ENCODE results near the gene RUFY1. TPM values are rescaled to one million over a fixed set of nuclear protein-coding genes. Genes with fewer than 3 reads are reported as not detected.
"Not testable (repeated sequence)": the region's sequence is repeated elsewhere in the genome, so short reads cannot be mapped to it uniquely, and the experiment has no call there.

RUFY1 gene
- polyA plus RNA-seq, 1 donor (not counting 4 experiments of a cell fraction or from before 2014, with no cell fraction given), result 25.2 TPM

- H4K20me1 ChIP-seq (ENCODE audit: control insufficient read depth, extremely low read depth, insufficient read depth, low read length); H3K4me3 ChIP-seq (ENCODE audit: control insufficient read depth in 2 of 3, extremely low read depth in 1 of 3, insufficient read depth in 2 of 3, low read depth in 1 of 3, low read length in 3 of 3); H3K79me2 ChIP-seq (ENCODE audit: control insufficient read depth, insufficient read depth, low read length); H3K9ac ChIP-seq (ENCODE audit: control insufficient read depth, extremely low read depth, insufficient read depth, low read length); H3K27me3 ChIP-seq (ENCODE audit: control insufficient read depth, extremely low read depth, insufficient read depth, low read length); H3K36me3 ChIP-seq (ENCODE audit: control insufficient read depth in 2 of 2, extremely low read depth in 1 of 2, insufficient read depth in 2 of 2, low read length in 2 of 2); H2AFZ ChIP-seq (ENCODE audit: control insufficient read depth, low read length); dilution Hi-C loops (cut with MboI; ENCODE audit: extremely low pct_ligation_motif_present, low sequenced_read_pairs); FAIRE-seq; H3K27ac ChIP-seq (ENCODE audit: control insufficient read depth, insufficient read depth, low read length); H3K9me1 ChIP-seq (ENCODE audit: control insufficient read depth, extremely low read depth, insufficient read depth, low read length); DNase-seq (ENCODE audit: low read depth, low spot score); H3K9me3 ChIP-seq (ENCODE audit: control insufficient read depth, low read depth, low read length); H3K4me1 ChIP-seq (ENCODE audit: control insufficient read depth, extremely low read depth, insufficient read depth, low read length); H3K4me2 ChIP-seq (ENCODE audit: control insufficient read depth, extremely low read depth, insufficient read depth, low read depth, low read length): not testable (repeated sequence)
These were observed 28.2 kb upstream of the RUFY1 start for GRCh38 chr5:179522107-179522506.

- TF ChIP-seq, protein P1, sequence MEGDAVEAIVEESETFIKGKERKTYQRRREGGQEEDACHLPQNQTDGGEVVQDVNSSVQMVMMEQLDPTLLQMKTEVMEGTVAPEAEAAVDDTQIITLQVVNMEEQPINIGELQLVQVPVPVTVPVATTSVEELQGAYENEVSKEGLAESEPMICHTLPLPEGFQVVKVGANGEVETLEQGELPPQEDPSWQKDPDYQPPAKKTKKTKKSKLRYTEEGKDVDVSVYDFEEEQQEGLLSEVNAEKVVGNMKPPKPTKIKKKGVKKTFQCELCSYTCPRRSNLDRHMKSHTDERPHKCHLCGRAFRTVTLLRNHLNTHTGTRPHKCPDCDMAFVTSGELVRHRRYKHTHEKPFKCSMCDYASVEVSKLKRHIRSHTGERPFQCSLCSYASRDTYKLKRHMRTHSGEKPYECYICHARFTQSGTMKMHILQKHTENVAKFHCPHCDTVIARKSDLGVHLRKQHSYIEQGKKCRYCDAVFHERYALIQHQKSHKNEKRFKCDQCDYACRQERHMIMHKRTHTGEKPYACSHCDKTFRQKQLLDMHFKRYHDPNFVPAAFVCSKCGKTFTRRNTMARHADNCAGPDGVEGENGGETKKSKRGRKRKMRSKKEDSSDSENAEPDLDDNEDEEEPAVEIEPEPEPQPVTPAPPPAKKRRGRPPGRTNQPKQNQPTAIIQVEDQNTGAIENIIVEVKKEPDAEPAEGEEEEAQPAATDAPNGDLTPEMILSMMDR (optimal IDR thresholded peaks at IDR 0.05 in 1 of 3, IDR thresholded peaks at IDR 0.05 in 1 of 3, conservative IDR thresholded peaks at IDR 0.05 in 1 of 3; ENCODE audit: extremely low read depth in 1 of 3, insufficient read depth in 2 of 3, low read length in 3 of 3), result no peak
- no peak for TF ChIP-seq EZH2 (IDR thresholded peaks at IDR 0.05; ENCODE audit: low read length)
- H3K27ac ChIP-seq (ENCODE audit: control insufficient read depth, insufficient read depth, low read length), result no peak overlapping the region
- dilution Hi-C loops (cut with MboI; ENCODE audit: extremely low pct_ligation_motif_present, low sequenced_read_pairs), result no loop called here
- H3K27me3 ChIP-seq (ENCODE audit: control insufficient read depth, extremely low read depth, insufficient read depth, low read length), result no peaks in the 10 kb centered on the region
- FAIRE-seq (no peak), DNase-seq (ENCODE audit: low read depth, low spot score) (no peak)
- H2AFZ ChIP-seq (ENCODE audit: control insufficient read depth, low read length), result no peak overlapping the region
- no peak overlapping the region for H3K9ac ChIP-seq (ENCODE audit: control insufficient read depth, extremely low read depth, insufficient read depth, low read length)
- no peaks in the 10 kb centered on the region for H3K79me2 ChIP-seq (ENCODE audit: control insufficient read depth, insufficient read depth, low read length)
- H3K4me3 ChIP-seq (ENCODE audit: control insufficient read depth in 2 of 3, extremely low read depth in 1 of 3, insufficient read depth in 2 of 3, low read depth in 1 of 3, low read length in 3 of 3), result no peak overlapping the region
- H3K4me2 ChIP-seq (ENCODE audit: control insufficient read depth, extremely low read depth, insufficient read depth, low read depth, low read length), result no peak overlapping the region
- H3K9me1 ChIP-seq (ENCODE audit: control insufficient read depth, extremely low read depth, insufficient read depth, low read length), result no peaks in the 10 kb centered on the region
- H4K20me1 ChIP-seq (ENCODE audit: control insufficient read depth, extremely low read depth, insufficient read depth, low read length), result no peaks in the 10 kb centered on the region
- no peaks in the 10 kb centered on the region for H3K4me1 ChIP-seq (ENCODE audit: control insufficient read depth, extremely low read depth, insufficient read depth, low read length)
- no peaks in the 10 kb centered on the region for H3K36me3 ChIP-seq (ENCODE audit: control insufficient read depth in 2 of 2, extremely low read depth in 1 of 2, insufficient read depth in 2 of 2, low read length in 2 of 2)
- no peaks in the 10 kb centered on the region for H3K9me3 ChIP-seq (ENCODE audit: control insufficient read depth, low read depth, low read length)
These were observed 23.4 kb upstream of the RUFY1 start for GRCh38 chr5:179526978-179527377.
